Astrocyte of the cerebellum (primary cell): ENCODE results near the gene PPP6R3.

Experiments
- DNase-seq: peaks from one replicate; pipeline ENCODE4 v3.0.0-alpha.2; 2011; ENCODE audit warnings: low read depth
- H3K4me3 ChIP-seq: 2 replicates; pipeline ENCODE4 v1.5.1; 2011; ENCODE audit warnings: mild to moderate bottlenecking, low read depth, low read length, moderate library complexity
- CTCF ChIP-seq: IDR thresholded peaks from 2 replicates; pipeline ENCODE4 v1.5.1; 2012; ENCODE audit warnings: low read length, low read depth, moderate library complexity, mild to moderate bottlenecking; ENCODE audit errors: missing control alignments
- in situ Hi-C: cut with HindIII; loops from 2 replicates; pipeline ENCODE4 v1.10.0; 2017; ENCODE audit warnings: low sequenced_read_pairs

The PPP6R3 gene

DNA sequence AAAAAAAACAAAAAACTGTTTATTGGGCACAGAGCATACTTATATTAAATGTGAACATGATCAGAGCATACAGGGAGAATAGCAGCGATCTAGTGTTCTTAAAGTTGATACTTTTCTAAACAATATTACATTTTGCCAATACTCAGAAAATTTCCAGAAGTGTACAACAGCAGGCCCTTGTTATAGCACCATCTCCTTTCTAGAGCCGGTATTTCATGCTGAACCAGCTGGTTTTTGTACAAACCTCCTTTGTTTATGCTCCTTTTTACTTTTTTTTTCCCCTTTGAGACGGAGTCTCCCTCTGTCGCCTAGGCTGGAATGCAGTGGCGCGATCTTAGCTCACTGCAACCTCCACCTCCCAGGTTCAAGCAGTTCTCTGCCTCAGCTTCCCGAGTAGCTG is 90.7 kb downstream of the PPP6R3 start:
- no peak for DNase-seq
- no peak overlapping the region for H3K4me3 ChIP-seq
- TF ChIP-seq CTCF = no peak
- in situ Hi-C loops = no loop called here

GRCh38 chr11:68551777-68552176 is 91.2 kb downstream of the PPP6R3 start:
- no peak for TF ChIP-seq CTCF
- H3K4me3 ChIP-seq = no peak overlapping the region
- DNase-seq = no peak
- in situ Hi-C loops = no loop called here

- in situ Hi-C loops = no loop called here
- TF ChIP-seq CTCF = no peak
- no peak for DNase-seq
- no peak overlapping the region for H3K4me3 ChIP-seq
Measured at GRCh38 chr11:68552542-68552941, 92.0 kb downstream of the PPP6R3 start.

DNA sequence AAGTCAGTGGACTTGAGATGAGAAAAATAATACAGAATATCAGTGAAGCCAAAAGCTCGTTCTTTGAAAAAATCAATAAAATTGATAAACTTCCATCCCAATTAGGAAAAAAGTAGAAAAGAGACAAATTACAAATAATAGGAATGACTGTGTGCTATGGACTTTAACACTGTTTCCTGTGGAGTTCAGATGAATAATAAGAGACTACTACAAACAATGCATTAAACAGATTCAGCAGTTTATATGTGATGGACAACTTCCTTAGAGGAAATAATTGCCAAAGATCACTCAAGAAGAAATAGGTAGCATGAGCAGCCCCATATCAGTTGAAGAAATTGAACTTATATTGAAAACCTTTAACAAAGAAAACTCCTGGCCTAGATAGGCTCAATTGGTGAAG is 99.7 kb downstream of the PPP6R3 start:
- no peak for TF ChIP-seq CTCF
- H3K4me3 ChIP-seq = no peak overlapping the region
- no peak for DNase-seq
- in situ Hi-C loops = no loop called here

GRCh38 chr11:68563454-68563853 is 102.9 kb downstream of the PPP6R3 start:
- in situ Hi-C loops = no loop called here
- no peak for TF ChIP-seq CTCF
- no peak overlapping the region for H3K4me3 ChIP-seq
- no peak for DNase-seq

- in situ Hi-C loops = no loop called here
- TF ChIP-seq CTCF = no peak
- H3K4me3 ChIP-seq = no peak overlapping the region
- DNase-seq = no peak
Measured at GRCh38 chr11:68564261-68564660, 103.7 kb downstream of the PPP6R3 start.

DNA sequence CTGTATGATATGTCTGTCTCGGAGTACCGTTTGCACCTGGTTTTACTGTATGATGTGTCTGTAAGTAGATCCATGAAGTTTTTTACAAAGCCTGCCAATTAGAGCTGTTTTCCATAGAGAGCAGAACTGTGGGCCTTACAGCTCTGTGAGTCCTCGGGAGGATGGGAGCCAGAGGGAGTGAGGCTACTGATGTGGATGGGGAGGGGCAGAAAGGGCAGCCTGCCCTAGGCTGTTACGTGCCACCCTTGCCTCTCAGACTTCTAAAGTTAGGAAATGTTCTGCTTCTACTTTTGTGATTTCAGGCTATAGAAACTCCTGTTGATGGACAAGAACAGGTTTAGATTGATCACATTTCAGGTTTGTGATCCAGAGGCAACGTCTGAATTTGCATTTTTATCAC is 105.2 kb downstream of the PPP6R3 start:
- in situ Hi-C loops = no loop called here
- no peak overlapping the region for H3K4me3 ChIP-seq
- no peak for TF ChIP-seq CTCF
- no peak for DNase-seq
